MM.1S (cell line): ENCODE results near the gene TCF12.

Experiments used
- CTCF ChIP-seq: fragments of 300-600 bp; sonication (generic); IDR thresholded peaks from 2 replicates; pipeline ENCODE4 v1.5.1; 2016; ENCODE audit warnings: antibody characterized with exemption, low read length, mixed read lengths
- EZH2 ChIP-seq: fragments of 300-600 bp; sonication (generic); optimal IDR thresholded peaks from 2 replicates; pipeline ENCODE3; 2017; ENCODE audit warnings: low read depth, mild to moderate bottlenecking, antibody characterized with exemption, low read length, mixed read lengths
- EZH2phosphoT487 ChIP-seq: fragments of 300-600 bp; sonication (generic); IDR thresholded peaks from 2 replicates; pipeline ENCODE4 v1.6.1; 2018; ENCODE audit warnings: antibody characterized with exemption, low read length

DNA sequence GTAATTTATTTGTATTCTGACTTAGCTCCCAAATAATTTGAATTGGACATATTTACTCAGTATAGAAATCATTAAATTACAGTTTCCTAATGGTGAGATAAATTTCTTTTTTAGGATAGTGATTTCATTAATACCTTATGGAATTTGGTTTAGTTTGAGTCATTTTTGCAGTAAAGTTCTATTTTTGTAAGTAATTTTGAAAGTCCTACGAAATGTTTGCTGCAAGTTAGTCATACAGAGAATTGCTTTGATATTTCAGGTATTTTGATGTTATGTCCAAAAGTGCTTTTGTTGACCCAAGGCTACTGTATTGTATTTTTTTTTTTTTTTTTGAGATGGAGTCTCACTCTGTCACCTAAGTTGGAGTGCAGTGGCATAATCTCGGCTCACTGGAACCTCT, 41.7 kb downstream of the TCF12 start:
- TF ChIP-seq CTCF (no peak), EZH2 (no peak), EZH2phosphoT487 (no peak)
